GM20000 (cell line): ENCODE measurements around the gene CELSR1.

Experiments
- DNase-seq: peaks from one replicate; pipeline ENCODE4 v3.0.0; 2012; ENCODE audit warnings: low spot score
- TF ChIP-seq, protein P1 (sequence below): IDR thresholded peaks from 2 replicates; pipeline ENCODE4 v1.5.1; 2012; ENCODE audit warnings: mild to moderate bottlenecking, control low read depth; ENCODE audit errors: extremely low read depth, missing control alignments

The CELSR1 gene

DNA sequence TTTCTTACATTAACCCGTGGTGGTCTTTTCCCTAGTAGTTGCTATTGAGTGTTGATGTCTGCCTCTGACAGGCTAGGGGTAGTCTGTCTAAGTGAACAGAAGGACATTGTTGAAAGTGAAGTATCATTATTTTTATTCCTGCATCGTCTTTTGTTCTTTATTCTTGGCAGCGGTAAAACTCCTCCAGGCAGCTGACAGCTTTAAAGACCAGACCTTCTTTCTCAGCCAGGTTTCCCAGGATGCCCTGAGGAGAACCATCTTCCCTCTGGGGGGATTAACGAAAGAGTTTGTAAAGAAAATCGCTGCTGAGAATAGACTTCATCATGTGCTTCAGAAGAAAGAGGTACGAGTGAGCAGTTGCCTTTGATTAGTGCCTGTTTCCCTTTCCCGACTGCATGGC is 187.3 kb downstream of the CELSR1 start:
- DNase-seq = no peak
- TF ChIP-seq, protein P1, sequence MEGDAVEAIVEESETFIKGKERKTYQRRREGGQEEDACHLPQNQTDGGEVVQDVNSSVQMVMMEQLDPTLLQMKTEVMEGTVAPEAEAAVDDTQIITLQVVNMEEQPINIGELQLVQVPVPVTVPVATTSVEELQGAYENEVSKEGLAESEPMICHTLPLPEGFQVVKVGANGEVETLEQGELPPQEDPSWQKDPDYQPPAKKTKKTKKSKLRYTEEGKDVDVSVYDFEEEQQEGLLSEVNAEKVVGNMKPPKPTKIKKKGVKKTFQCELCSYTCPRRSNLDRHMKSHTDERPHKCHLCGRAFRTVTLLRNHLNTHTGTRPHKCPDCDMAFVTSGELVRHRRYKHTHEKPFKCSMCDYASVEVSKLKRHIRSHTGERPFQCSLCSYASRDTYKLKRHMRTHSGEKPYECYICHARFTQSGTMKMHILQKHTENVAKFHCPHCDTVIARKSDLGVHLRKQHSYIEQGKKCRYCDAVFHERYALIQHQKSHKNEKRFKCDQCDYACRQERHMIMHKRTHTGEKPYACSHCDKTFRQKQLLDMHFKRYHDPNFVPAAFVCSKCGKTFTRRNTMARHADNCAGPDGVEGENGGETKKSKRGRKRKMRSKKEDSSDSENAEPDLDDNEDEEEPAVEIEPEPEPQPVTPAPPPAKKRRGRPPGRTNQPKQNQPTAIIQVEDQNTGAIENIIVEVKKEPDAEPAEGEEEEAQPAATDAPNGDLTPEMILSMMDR = no peak

DNA sequence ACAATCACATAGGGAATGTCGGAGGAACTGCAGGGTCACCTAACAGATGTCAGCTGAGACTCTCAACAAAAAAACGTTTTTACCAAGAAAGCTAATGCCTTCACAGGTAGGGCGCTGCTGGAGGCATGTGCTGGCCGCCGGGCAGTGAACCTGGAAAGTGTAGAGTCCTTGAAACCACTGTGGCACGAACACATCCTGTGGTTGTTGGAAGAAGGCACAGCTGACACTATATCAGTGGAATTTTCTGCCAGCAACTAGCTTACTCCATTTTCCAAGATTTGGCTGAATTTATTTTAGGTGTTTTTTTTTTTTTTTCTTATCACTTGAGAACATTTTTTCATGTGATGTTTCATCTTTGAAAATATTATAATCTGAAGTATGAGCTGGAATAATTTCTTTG is 187.7 kb downstream of the CELSR1 start:
- no peak for DNase-seq
- TF ChIP-seq, protein P1 = no peak

DNA sequence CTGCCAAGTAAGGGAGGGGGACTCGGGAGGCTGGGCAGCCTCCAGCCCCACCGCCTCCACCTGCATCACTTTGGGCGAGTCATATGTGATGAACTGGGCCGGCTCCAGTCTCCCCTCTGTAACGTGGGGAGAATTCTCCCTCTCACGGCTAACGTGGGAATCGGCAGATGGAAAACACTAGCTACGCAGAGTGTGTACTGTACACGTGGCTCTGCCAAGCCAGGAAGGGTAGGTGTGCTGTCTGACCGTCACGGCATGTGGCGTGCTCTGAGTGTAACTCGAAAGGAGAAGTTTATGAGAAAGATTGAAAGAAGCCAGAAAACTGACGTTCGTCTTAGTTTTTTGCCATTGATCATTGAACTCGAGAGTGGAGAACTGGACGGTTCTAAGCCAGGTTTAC is 188.2 kb downstream of the CELSR1 start:
- TF ChIP-seq, protein P1 = no peak
- no peak for DNase-seq

DNA sequence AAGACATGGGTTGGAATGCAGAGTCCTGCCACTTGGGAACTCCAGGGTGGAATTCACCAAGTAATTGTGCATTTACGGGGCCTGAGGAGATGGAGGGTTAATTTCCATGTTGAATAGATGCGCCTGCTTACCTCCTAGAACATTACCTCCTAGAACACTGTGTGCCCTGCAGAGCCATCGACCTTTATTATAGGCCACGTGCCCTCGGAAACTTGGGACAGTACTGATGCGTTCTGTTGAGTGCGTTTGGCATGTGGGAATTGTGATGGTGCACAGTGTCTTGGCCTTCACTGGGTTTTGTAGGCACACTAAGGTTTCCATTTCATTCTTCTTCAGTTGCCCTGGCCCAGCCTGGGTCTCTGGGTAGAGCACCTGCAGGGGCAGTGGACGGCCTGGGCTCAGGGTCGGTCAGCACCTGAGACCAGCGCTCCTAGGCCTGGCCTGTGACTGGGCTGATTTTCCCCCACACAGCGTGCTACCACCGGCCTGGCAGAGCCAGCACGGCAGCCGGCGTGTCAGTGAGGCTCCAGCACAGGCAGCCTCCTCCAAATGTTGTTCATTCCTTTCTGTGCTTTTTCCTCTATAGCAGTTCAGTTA is 189.2 kb downstream of the CELSR1 start:
- TF ChIP-seq, protein P1 = no peak
- DNase-seq = no peak

DNA sequence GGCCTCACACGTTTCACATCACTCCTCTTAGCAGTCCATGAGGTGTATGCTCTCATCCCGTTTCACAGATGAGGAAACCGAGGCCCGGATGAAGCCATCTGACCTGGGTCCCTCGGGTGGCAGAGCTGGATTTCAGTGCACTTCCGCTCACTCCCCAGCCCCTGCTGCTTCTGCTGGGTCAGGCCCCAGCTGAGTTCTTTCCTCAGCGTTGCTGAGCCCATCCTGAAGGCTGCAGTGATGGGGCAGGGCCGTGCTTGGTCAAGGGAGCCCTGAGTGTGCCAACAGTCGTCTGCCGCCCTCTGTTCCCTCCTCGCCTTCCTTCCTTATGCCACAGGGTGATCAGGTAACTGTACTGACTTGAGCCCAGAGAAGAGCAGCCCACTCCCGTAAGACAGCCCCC is 189.8 kb downstream of the CELSR1 start:
- TF ChIP-seq, protein P1 = no peak
- no peak for DNase-seq

DNA sequence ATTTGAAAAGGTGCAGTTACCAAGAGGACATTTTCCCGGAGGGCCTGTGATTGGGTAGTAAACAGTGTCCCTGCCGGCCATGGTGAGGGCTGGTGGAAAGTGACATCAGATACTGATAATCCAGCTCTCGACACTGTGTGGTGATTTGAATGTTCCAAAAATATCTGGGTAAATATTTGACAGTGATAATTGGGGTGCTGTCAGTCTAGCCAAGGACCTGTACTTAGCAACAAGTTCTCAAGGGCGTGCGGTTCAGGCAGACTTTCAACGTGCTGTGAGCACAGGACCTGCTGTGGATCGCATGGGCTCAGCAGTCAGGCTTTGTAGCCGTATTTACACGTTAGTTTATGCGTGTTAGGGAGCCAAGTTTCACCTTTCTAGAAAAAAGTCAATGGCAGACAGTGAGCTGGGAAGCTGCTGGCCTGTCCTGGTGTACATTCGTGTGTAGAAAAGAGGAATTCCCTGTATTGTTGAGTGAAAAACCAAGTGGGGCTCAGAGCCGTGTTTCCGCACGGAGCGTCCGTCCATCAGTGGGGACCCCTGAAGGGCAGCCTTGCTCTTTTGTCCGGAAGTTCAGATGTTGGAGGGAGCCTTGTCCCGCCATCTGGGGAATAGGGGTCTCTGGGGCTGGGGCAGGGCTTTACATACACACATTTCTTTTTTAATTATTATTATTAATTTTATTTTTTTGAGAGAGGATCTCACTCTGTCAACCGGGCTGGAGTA is 190.6 kb downstream of the CELSR1 start:
- TF ChIP-seq, protein P1 = no peak
- DNase-seq = no peak

DNA sequence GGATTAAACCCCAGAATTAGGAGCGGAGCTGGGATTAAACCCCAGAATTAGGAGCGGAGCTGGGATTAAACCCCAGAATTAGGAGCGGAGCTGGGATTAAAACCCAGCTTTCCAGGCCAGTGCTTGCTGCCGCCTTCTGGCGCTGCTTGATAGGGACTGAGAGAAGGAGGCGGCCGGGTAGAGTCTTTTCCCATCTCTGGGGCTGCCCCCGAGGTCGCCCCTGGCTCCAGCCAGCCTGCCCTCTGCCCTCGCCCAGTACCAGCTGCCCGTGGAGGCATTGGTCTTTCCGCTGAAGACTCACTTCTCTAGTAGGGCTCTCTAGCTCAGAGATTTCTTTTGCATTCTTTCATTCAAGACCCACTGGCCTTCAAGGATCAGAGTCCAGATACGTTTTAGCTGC is 196.7 kb downstream of the CELSR1 start:
- DNase-seq = no peak
- TF ChIP-seq, protein P1 = no peak
